ENCODE results near the gene AOAH.

DNA sequence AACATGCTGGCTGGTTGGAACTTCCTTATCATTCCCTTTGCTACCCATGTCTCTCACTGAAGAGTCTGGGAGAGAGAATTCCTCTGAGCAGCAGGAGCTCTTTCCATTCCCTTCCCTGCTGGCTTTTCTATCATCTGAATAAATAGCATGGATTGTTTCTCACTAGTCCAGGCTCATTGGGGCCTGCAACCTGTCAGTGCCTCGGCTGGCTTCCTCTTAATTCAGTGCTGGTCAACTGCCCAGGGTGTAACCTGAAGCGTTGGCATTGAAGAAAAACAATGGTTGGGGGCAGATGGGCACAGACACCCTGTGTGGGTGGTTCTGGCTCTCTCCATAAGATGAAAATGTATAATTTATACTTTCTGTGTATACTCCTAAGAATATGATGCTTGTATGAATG, 179.0 kb downstream of the AOAH start:
- TF ChIP-seq, protein P1, sequence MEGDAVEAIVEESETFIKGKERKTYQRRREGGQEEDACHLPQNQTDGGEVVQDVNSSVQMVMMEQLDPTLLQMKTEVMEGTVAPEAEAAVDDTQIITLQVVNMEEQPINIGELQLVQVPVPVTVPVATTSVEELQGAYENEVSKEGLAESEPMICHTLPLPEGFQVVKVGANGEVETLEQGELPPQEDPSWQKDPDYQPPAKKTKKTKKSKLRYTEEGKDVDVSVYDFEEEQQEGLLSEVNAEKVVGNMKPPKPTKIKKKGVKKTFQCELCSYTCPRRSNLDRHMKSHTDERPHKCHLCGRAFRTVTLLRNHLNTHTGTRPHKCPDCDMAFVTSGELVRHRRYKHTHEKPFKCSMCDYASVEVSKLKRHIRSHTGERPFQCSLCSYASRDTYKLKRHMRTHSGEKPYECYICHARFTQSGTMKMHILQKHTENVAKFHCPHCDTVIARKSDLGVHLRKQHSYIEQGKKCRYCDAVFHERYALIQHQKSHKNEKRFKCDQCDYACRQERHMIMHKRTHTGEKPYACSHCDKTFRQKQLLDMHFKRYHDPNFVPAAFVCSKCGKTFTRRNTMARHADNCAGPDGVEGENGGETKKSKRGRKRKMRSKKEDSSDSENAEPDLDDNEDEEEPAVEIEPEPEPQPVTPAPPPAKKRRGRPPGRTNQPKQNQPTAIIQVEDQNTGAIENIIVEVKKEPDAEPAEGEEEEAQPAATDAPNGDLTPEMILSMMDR (IDR thresholded peaks at IDR 0.05; ENCODE audit: low read length) = no peak
- no peak for TF ChIP-seq EZH2phosphoT487 (IDR thresholded peaks at IDR 0.05; ENCODE audit: low read length)
